AG09319 (cell line): ENCODE results near the gene GUCA1C.

Experiments
- DNase-seq: peaks from one replicate; pipeline ENCODE4 v3.0.0-alpha.2; 2010; ENCODE audit warnings: low read depth; ENCODE audit errors: extremely low read depth
- TF ChIP-seq, protein P1 (sequence below): IDR thresholded peaks from 2 replicates; pipeline ENCODE4 v1.5.1; 2011; ENCODE audit warnings: low read depth, mild to moderate bottlenecking, inconsistent platforms, low read length, moderate library complexity

GUCA1C gene

DNA sequence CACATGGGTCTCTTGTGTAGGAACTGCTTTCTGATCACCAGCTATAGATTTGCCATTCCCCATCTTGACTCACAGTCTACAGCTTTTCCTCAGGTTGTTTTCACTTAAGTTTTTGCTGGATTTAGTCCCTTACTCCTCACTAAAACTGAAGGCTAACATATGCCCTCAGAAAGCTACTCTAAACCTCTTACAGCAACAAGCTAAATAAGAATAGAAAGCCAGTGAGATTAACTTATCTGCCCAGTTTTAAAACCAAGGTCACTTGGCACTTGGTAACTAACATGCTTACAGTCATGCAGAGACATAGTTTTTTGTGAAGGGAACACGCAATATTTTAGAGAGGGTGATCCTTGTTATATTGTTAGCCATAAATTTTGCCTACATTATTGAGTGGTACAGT is at the start of gene GUCA1C:
Gene GUCA1C, minus strand, starts transcription at position 180 of the 400 bp plus-strand sequence. Its CDS starts 117 bp downstream, at position 63.
- TF ChIP-seq, protein P1, sequence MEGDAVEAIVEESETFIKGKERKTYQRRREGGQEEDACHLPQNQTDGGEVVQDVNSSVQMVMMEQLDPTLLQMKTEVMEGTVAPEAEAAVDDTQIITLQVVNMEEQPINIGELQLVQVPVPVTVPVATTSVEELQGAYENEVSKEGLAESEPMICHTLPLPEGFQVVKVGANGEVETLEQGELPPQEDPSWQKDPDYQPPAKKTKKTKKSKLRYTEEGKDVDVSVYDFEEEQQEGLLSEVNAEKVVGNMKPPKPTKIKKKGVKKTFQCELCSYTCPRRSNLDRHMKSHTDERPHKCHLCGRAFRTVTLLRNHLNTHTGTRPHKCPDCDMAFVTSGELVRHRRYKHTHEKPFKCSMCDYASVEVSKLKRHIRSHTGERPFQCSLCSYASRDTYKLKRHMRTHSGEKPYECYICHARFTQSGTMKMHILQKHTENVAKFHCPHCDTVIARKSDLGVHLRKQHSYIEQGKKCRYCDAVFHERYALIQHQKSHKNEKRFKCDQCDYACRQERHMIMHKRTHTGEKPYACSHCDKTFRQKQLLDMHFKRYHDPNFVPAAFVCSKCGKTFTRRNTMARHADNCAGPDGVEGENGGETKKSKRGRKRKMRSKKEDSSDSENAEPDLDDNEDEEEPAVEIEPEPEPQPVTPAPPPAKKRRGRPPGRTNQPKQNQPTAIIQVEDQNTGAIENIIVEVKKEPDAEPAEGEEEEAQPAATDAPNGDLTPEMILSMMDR: no peak
- DNase-seq: no peak

GRCh38 chr3:108998436-108998835 is 44.8 kb upstream of the GUCA1C start:
- TF ChIP-seq, protein P1: no peak
- DNase-seq: no peak

GRCh38 chr3:108985844-108986243 is 32.2 kb upstream of the GUCA1C start:
- TF ChIP-seq, protein P1: no peak
- no peak for DNase-seq

DNA sequence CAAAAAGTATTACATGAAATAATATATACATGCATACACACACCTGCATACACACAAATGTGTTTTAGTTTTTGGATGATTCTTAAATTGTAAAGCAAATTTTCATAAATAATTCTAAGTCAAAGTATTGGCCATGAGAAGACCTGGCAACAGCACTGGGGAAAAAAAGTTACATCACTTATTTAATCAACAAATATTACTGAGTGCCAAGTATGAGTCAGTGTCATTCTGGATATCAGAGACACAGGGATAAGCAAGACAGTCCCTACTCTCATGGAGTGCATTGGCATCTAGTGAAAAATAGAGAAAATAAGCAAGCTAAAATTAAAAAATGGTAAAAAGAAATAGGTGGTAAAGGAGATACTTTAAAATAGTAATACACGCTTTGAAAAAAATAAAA is 29.4 kb upstream of the GUCA1C start:
- DNase-seq: no peak
- TF ChIP-seq, protein P1: no peak

- TF ChIP-seq, protein P1: no peak
- DNase-seq: no peak
Measured at GRCh38 chr3:108976058-108976457, 22.4 kb upstream of the GUCA1C start.

DNA sequence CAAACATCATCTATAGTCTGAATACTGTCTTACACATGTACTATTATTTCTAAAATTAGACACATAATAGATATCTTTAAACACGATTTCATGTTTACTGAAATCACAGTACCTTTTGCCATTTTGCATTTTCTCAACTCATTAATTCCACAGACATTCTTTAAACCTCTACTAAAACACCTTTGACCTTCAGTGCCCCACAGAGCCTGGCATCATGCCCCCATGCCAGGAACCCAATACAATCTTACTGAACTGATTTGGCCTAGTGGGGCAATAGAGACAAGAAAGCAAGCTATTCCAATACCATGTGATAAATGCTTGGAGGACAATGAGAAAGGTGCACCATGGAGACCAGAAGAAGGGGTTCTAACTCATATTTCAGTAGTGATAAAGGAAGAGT is 19.3 kb upstream of the GUCA1C start:
- no peak for DNase-seq
- TF ChIP-seq, protein P1: no peak

- no peak for DNase-seq
- TF ChIP-seq, protein P1: no peak
Measured at GRCh38 chr3:108972482-108972881, 18.8 kb upstream of the GUCA1C start.
